ENCODE data around the gene FAM50A.

- no peak for TF ChIP-seq CTCF (conservative IDR thresholded peaks at IDR 0.05; ENCODE audit: low read length)
- TF ChIP-seq EZH2phosphoT487 (IDR thresholded peaks at IDR 0.05; ENCODE audit: borderline replicate concordance, low read depth, low read length): no peak
These were observed 6.8 kb upstream of the FAM50A start, which contains the start of gene GDI1 for GRCh38 chrX:154436983-154437752.
